T-helper 2 cell treated with Interferon-gamma antibody and Interleukin-4, amounts not matched to agents 5 μg/mL and 100 μg/mL, for 36 hours (primary cell): ENCODE data around the gene PICALM.

ENCODE experiments used
- DNase-seq: peaks from one replicate; pipeline ENCODE4 v3.0.0; 2021; ENCODE audit warnings: low spot score
- H3K27ac Mint-ChIP-seq: one replicate; pipeline ENCODE4 v1.8.0; 2021; ENCODE audit warnings: mild to moderate bottlenecking, mixed read lengths
- H3K27me3 Mint-ChIP-seq: one replicate; pipeline ENCODE4 v1.8.0; 2021; ENCODE audit warnings: low read depth, mixed read lengths
- H3K36me3 Mint-ChIP-seq: one replicate; pipeline ENCODE4 v1.8.0; 2021; ENCODE audit warnings: low read depth, mixed read lengths
- H3K4me1 Mint-ChIP-seq: one replicate; pipeline ENCODE4 v1.8.0; 2021; ENCODE audit warnings: low read depth, mixed read lengths
- H3K4me3 Mint-ChIP-seq: one replicate; pipeline ENCODE4 v1.8.0; 2022; ENCODE audit warnings: mild to moderate bottlenecking, moderate library complexity, mixed read lengths
- H3K9me3 Mint-ChIP-seq: one replicate; pipeline ENCODE4 v1.8.0; 2021; ENCODE audit warnings: mixed read lengths

The PICALM gene

DNA sequence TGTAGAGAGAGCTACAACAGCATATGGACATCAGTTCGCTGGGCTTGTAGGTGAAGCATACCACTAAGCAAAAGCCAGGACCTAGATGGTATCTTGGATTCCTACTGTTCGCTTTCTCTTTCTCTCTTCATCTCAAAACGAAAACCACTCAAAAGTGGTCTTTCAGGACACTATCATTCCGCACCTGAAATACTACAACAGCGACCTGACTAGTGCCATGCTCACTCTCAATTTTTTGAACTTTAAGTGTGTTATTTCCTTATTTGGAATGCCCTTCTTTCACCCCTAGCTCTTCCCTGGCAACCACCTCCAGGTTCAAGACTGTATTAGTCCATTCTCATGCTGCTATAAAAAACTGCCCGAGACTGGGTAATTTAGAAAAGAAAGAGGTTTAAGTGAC is 154.5 kb downstream of the PICALM start:
- Mint-ChIP-seq H3K4me3 (no peak overlapping the region), H3K36me3 (no peaks in the 10 kb centered on the region), H3K4me1 (no peaks in the 10 kb centered on the region), H3K27ac (no peak overlapping the region), H3K27me3 (peaks cover 6% of the 10 kb centered on the region), H3K9me3 (peaks cover 13% of the 10 kb centered on the region)
- no peak for DNase-seq

GRCh38 chr11:85913513-85913912 is 155.4 kb downstream of the PICALM start:
- H3K4me1 Mint-ChIP-seq: no peaks in the 10 kb centered on the region
- H3K27me3 Mint-ChIP-seq: peaks cover 6% of the 10 kb centered on the region

DNA sequence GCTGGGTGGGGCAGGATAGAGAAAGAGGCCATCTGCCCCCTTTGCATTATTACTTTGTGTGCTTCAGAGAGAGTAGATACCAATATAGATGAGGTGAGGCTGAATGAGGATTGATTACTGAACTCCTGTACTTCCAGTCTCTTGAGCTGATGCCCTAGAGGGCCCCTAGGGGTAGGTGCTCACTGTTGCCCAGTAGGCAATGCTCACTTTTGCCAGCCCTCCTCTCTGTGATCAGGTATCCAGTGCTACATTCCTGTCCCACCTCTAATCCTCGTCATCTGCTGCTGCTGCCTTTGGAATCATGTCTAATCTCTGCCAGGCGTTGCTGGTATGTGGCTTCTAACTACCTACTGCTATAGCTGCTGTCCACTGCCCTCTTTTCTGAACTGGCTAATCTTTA is 156.5 kb downstream of the PICALM start:
- H3K4me3 Mint-ChIP-seq: no peak overlapping the region
- no peaks in the 10 kb centered on the region for H3K4me1 Mint-ChIP-seq
- H3K27me3 Mint-ChIP-seq: peaks cover 6% of the 10 kb centered on the region
- peaks cover 13% of the 10 kb centered on the region for H3K9me3 Mint-ChIP-seq
- no peak for DNase-seq
- no peak overlapping the region for H3K27ac Mint-ChIP-seq
- no peaks in the 10 kb centered on the region for H3K36me3 Mint-ChIP-seq

More at GRCh38 chr11:85913513-85913912, 155.4 kb downstream of the PICALM start:
- DNase-seq: no peak
- Mint-ChIP-seq H3K9me3 (peaks cover 13% of the 10 kb centered on the region), H3K36me3 (no peaks in the 10 kb centered on the region), H3K27ac (no peak overlapping the region), H3K4me3 (no peak overlapping the region)
